Nephron (organoid): ENCODE results near the gene COPS2.

Experiments
- H3K27ac Mint-ChIP-seq, 3 experiments: 2 replicates each; pipeline ENCODE4 v1.8.0; 2020; ENCODE audit warnings: mixed read lengths in 3 of 3, mild to moderate bottlenecking in 2 of 3, moderate library complexity in 1 of 3
- H3K27me3 Mint-ChIP-seq: 2 replicates; pipeline ENCODE4 v1.8.0; 2021; ENCODE audit warnings: low read depth, mild to moderate bottlenecking, moderate library complexity, mixed read lengths
- H3K36me3 Mint-ChIP-seq: 2 replicates; pipeline ENCODE4 v1.8.0; 2020; ENCODE audit warnings: low read depth, mixed read lengths
- H3K4me1 Mint-ChIP-seq: 2 replicates; pipeline ENCODE4 v1.8.0; 2020; ENCODE audit warnings: mixed read lengths
- H3K4me3 Mint-ChIP-seq, 3 experiments: 2 replicates each; pipeline ENCODE4 v1.8.0; 2020; ENCODE audit warnings: mild to moderate bottlenecking in 3 of 3, mixed read lengths in 3 of 3, moderate library complexity in 2 of 3
- H3K9me3 Mint-ChIP-seq: 2 replicates; pipeline ENCODE4 v1.8.0; 2020; ENCODE audit warnings: mixed read lengths
- TF ChIP-seq, protein P1 (sequence below), 3 experiments: fragments of 200-600 bp; sonication (generic); IDR thresholded peaks; one replicate each; pipeline ENCODE4 v1.5.0; 2021; ENCODE audit warnings: antibody characterized with exemption in 3 of 3; ENCODE audit not compliant: unreplicated experiment in 3 of 3

COPS2 gene

DNA sequence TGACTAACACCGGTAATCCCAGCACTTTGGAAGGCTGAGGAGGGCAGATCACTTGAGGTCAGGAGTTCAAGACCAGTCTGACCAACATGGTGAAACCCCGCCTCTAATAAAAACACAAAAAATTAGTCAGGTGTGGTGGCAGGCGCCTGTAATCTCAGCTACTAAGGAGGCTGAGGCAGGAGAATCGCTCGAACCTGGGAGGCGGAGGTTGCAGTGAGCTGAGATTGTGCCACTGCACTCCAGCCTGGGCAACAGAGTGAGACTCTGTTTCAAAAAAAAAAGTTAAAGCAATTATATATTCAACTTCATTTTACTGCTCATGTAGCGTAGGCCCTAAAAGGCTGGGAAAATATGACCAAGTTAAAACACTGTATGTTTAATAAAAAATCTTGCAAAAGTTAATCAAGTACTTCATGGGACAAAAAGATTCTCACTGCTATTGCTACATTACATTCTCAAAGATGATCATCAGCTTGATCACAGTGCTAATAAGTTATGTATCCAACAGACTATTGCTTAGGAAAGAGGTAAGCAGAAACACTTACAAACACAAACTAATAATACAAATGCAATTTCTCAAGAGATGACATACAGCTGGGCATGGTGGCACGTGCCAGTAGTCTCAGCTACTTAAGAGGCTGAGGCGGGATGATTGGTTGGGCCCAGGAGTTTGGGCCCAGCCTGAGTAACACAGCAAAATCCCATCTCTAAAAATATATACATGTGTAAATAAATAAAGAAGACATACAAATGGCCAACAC, 2.7 kb downstream of the COPS2 start:
- TF ChIP-seq, protein P1, sequence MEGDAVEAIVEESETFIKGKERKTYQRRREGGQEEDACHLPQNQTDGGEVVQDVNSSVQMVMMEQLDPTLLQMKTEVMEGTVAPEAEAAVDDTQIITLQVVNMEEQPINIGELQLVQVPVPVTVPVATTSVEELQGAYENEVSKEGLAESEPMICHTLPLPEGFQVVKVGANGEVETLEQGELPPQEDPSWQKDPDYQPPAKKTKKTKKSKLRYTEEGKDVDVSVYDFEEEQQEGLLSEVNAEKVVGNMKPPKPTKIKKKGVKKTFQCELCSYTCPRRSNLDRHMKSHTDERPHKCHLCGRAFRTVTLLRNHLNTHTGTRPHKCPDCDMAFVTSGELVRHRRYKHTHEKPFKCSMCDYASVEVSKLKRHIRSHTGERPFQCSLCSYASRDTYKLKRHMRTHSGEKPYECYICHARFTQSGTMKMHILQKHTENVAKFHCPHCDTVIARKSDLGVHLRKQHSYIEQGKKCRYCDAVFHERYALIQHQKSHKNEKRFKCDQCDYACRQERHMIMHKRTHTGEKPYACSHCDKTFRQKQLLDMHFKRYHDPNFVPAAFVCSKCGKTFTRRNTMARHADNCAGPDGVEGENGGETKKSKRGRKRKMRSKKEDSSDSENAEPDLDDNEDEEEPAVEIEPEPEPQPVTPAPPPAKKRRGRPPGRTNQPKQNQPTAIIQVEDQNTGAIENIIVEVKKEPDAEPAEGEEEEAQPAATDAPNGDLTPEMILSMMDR (IDR thresholded peaks at IDR 0.05; ENCODE audit: unreplicated experiment in 3 of 3), result no peak
- no peaks in the 10 kb centered on the region for H3K27me3 Mint-ChIP-seq
- H3K36me3 Mint-ChIP-seq, result no peaks in the 10 kb centered on the region
- H3K4me1 Mint-ChIP-seq, result peaks cover 46% of the 10 kb centered on the region
- H3K4me3 Mint-ChIP-seq, result peak overlapping the region; percentile 69 to 99 (median 99)
- no peak overlapping the region for H3K27ac Mint-ChIP-seq
- no peaks in the 10 kb centered on the region for H3K9me3 Mint-ChIP-seq

DNA sequence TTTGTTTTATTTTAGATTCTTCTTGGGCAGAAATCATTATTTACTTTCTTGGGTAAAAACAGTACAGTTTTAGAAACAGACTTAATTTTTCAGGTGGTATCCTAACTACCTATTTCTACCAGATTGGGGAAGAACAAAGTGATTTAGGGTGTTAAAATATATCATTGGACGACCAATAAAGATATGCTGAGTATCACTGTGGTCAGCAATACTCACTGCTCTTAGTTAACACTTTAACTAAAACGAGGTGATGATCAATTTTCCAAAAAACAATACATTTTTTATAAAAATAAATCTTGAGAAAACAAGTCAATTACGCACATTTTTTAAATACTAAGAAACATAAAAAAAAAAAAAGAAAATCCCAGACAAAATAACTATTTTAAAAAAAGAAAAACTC, 3.6 kb downstream of the COPS2 start:
- H3K27me3 Mint-ChIP-seq, result no peaks in the 10 kb centered on the region

DNA sequence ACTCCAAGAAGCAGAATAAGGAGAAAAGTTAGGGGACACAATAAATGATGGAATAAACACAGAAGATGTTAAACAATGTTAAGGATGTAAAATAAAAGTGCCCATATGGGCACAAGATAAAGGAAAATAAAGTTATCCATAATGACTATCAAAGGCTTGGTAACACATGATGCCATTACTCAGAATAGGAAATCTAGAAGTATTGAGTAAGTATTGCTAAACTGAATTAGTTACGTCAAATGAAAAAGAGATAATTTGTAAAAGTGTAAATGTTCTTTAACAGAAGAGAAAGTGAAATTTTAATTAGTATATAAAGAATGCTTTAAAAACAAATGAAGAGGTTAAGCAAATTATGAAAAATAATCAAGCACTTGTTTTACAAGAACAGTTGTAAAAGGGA, 6.7 kb downstream of the COPS2 start:
- TF ChIP-seq, protein P1 (IDR thresholded peaks at IDR 0.05; ENCODE audit: unreplicated experiment in 3 of 3), result no peak
- no peaks in the 10 kb centered on the region for H3K27me3 Mint-ChIP-seq
- H3K9me3 Mint-ChIP-seq, result no peaks in the 10 kb centered on the region
- peaks cover 9% of the 10 kb centered on the region for H3K36me3 Mint-ChIP-seq
- H3K4me3 Mint-ChIP-seq, result no peak overlapping the region
- H3K4me1 Mint-ChIP-seq, result peaks cover 26% of the 10 kb centered on the region
- H3K27ac Mint-ChIP-seq, result no peak overlapping the region

More for the DNA sequence above, 3.6 kb downstream of the COPS2 start:
- H3K4me3 Mint-ChIP-seq, result no peak overlapping the region
- no peaks in the 10 kb centered on the region for H3K36me3 Mint-ChIP-seq
- no peaks in the 10 kb centered on the region for H3K9me3 Mint-ChIP-seq
- TF ChIP-seq, protein P1 (IDR thresholded peaks at IDR 0.05; ENCODE audit: unreplicated experiment in 3 of 3), result no peak
- no peak overlapping the region for H3K27ac Mint-ChIP-seq
- peaks cover 48% of the 10 kb centered on the region for H3K4me1 Mint-ChIP-seq

DNA sequence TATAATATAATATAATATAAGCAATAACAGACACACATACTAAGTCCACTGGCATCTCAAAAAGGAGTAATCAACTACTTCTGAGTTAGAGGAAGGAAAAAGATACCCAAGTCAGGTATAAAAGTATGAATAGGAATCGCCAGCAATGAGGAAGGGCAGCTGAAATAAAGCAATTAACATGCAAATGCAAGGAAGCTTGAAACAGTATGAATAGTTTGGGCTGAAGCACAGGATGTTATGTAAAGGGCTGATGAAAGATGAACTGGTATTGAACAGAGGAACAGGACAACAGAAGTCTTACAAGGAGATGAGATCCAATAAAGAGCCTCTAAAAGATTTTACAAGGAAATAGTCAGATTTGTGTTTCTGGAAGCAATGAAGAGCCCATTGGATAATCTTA, 7.1 kb downstream of the COPS2 start:
- TF ChIP-seq, protein P1 (IDR thresholded peaks at IDR 0.05; ENCODE audit: unreplicated experiment in 3 of 3), result no peak
- no peaks in the 10 kb centered on the region for H3K27me3 Mint-ChIP-seq
- H3K36me3 Mint-ChIP-seq, result peaks cover 13% of the 10 kb centered on the region
- no peak overlapping the region for H3K27ac Mint-ChIP-seq
- H3K9me3 Mint-ChIP-seq, result no peaks in the 10 kb centered on the region
- no peak overlapping the region for H3K4me3 Mint-ChIP-seq
- peaks cover 21% of the 10 kb centered on the region for H3K4me1 Mint-ChIP-seq

DNA sequence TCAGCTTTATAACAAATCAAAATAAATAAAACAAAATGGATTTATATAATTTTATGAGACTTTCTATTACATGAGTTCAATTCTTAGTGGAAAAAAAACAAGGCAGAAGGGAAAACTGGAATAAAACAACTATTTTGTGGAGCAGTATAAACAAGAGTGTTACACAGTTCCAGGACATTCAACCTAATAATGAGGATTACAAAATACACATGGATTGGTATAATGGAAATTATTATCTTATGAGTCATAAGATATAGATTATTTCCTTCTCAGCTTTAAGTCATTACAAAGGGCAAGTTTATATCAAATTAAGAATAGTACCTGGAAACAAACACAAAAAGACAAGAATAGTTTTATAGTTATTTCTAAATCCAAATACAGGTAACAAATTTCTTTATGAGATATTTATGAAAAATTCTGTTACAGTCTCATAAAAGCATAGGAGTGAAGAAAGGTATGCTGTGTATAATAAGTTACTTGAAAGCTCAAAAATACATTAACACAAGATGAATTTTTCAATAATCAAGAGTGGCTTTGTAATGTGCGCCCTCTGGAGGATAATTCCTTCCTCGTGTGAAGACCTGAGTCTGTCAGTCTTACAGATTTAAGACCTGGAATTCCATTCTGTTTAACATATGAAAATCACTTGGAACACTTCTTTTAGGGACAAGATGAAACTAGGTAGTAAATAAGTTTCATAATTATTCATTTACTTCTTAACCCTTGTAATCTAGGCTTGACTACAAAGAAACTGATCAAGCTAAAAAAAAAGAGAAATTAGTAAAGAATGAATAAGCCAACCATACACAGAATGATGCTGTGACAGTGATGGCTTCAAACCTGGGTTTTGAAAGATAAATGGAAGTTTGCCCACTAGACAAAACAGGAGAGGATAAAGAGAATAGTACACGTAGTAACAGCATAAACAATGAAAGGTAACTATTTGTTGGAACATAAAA, 9.5 kb downstream of the COPS2 start:
- peaks cover 16% of the 10 kb centered on the region for H3K4me1 Mint-ChIP-seq
- TF ChIP-seq, protein P1 (IDR thresholded peaks at IDR 0.05; ENCODE audit: unreplicated experiment in 3 of 3), result peak; percentile 59 to 70 (median 68)
- H3K27ac Mint-ChIP-seq, result no peak overlapping the region
- no peaks in the 10 kb centered on the region for H3K27me3 Mint-ChIP-seq
- H3K9me3 Mint-ChIP-seq, result no peaks in the 10 kb centered on the region
- peaks cover 35% of the 10 kb centered on the region for H3K36me3 Mint-ChIP-seq
- no peak overlapping the region for H3K4me3 Mint-ChIP-seq
